Measurements from ENCODE around the gene ANKRD66. TPM values are rescaled to one million over a fixed set of nuclear protein-coding genes. Genes with fewer than 3 reads are reported as not detected.

ANKRD66 gene
- polyA plus RNA-seq, 1 donor (not counting 4 experiments of a cell fraction or from before 2014, with no cell fraction given): not detected

DNA sequence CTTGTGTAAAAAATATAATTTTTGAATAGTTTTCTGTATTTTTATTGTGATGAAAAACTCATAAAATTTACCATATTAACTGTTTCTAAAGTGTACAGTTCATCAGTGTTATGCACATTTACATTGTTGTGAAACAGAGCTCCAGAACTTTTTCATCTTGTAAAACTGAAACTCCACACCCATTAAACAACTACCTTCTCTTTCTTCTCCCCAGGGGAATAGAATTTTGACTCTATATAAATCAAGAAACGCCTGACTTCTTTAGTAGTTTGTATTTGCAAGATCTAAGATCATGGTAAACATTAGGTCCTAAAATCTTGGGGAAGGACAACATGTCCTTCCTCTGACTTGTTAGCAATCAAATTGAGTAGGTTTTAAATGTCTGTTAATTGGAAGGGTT lies 9.1 kb downstream of the ANKRD66 start:
- Histone ChIP-seq H3K9me1 (ENCODE audit: control insufficient read depth, extremely low read depth, insufficient read depth, low read length) (no peaks in the 10 kb centered on the region), H4K20me1 (ENCODE audit: control insufficient read depth, extremely low read depth, insufficient read depth, low read length) (no peaks in the 10 kb centered on the region), H3K9ac (ENCODE audit: control insufficient read depth, extremely low read depth, insufficient read depth, low read length) (no peak overlapping the region), H3K27me3 (ENCODE audit: control insufficient read depth, extremely low read depth, insufficient read depth, low read length) (no peaks in the 10 kb centered on the region), H3K4me1 (ENCODE audit: control insufficient read depth, extremely low read depth, insufficient read depth, low read length) (no peaks in the 10 kb centered on the region), H2AFZ (ENCODE audit: control insufficient read depth, low read length) (no peak overlapping the region), H3K9me3 (ENCODE audit: control insufficient read depth, low read depth, low read length) (no peaks in the 10 kb centered on the region), H3K4me3 (ENCODE audit: control insufficient read depth in 2 of 3, extremely low read depth in 1 of 3, insufficient read depth in 2 of 3, low read depth in 1 of 3, low read length in 3 of 3) (no peak overlapping the region), H3K36me3 (ENCODE audit: control insufficient read depth in 2 of 2, extremely low read depth in 1 of 2, insufficient read depth in 2 of 2, low read length in 2 of 2) (no peaks in the 10 kb centered on the region), H3K79me2 (ENCODE audit: control insufficient read depth, insufficient read depth, low read length) (no peaks in the 10 kb centered on the region), H3K4me2 (ENCODE audit: control insufficient read depth, extremely low read depth, insufficient read depth, low read depth, low read length) (no peak overlapping the region), H3K27ac (ENCODE audit: control insufficient read depth, insufficient read depth, low read length) (no peak overlapping the region)
- TF ChIP-seq, protein P1, sequence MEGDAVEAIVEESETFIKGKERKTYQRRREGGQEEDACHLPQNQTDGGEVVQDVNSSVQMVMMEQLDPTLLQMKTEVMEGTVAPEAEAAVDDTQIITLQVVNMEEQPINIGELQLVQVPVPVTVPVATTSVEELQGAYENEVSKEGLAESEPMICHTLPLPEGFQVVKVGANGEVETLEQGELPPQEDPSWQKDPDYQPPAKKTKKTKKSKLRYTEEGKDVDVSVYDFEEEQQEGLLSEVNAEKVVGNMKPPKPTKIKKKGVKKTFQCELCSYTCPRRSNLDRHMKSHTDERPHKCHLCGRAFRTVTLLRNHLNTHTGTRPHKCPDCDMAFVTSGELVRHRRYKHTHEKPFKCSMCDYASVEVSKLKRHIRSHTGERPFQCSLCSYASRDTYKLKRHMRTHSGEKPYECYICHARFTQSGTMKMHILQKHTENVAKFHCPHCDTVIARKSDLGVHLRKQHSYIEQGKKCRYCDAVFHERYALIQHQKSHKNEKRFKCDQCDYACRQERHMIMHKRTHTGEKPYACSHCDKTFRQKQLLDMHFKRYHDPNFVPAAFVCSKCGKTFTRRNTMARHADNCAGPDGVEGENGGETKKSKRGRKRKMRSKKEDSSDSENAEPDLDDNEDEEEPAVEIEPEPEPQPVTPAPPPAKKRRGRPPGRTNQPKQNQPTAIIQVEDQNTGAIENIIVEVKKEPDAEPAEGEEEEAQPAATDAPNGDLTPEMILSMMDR (optimal IDR thresholded peaks at IDR 0.05 in 1 of 3, IDR thresholded peaks at IDR 0.05 in 1 of 3, conservative IDR thresholded peaks at IDR 0.05 in 1 of 3; ENCODE audit: extremely low read depth in 1 of 3, insufficient read depth in 2 of 3, low read length in 3 of 3): no peak
- TF ChIP-seq EZH2 (IDR thresholded peaks at IDR 0.05; ENCODE audit: low read length): no peak
- FAIRE-seq (no peak), DNase-seq (ENCODE audit: low read depth, low spot score) (no peak)
- dilution Hi-C loops (cut with MboI; ENCODE audit: extremely low pct_ligation_motif_present, low sequenced_read_pairs): no loop called here

- dilution Hi-C loops (cut with MboI; ENCODE audit: extremely low pct_ligation_motif_present, low sequenced_read_pairs): no loop called here
- Histone ChIP-seq H3K27me3 (ENCODE audit: control insufficient read depth, extremely low read depth, insufficient read depth, low read length) (no peaks in the 10 kb centered on the region), H3K9ac (ENCODE audit: control insufficient read depth, extremely low read depth, insufficient read depth, low read length) (no peak overlapping the region), H3K4me1 (ENCODE audit: control insufficient read depth, extremely low read depth, insufficient read depth, low read length) (no peaks in the 10 kb centered on the region), H4K20me1 (ENCODE audit: control insufficient read depth, extremely low read depth, insufficient read depth, low read length) (no peaks in the 10 kb centered on the region), H3K79me2 (ENCODE audit: control insufficient read depth, insufficient read depth, low read length) (no peaks in the 10 kb centered on the region), H3K9me3 (ENCODE audit: control insufficient read depth, low read depth, low read length) (no peaks in the 10 kb centered on the region), H3K9me1 (ENCODE audit: control insufficient read depth, extremely low read depth, insufficient read depth, low read length) (no peaks in the 10 kb centered on the region), H3K4me2 (ENCODE audit: control insufficient read depth, extremely low read depth, insufficient read depth, low read depth, low read length) (no peak overlapping the region), H3K27ac (ENCODE audit: control insufficient read depth, insufficient read depth, low read length) (no peak overlapping the region), H3K36me3 (ENCODE audit: control insufficient read depth in 2 of 2, extremely low read depth in 1 of 2, insufficient read depth in 2 of 2, low read length in 2 of 2) (no peaks in the 10 kb centered on the region), H2AFZ (ENCODE audit: control insufficient read depth, low read length) (no peak overlapping the region), H3K4me3 (ENCODE audit: control insufficient read depth in 2 of 3, extremely low read depth in 1 of 3, insufficient read depth in 2 of 3, low read depth in 1 of 3, low read length in 3 of 3) (no peak overlapping the region)
- no peak for TF ChIP-seq EZH2 (IDR thresholded peaks at IDR 0.05; ENCODE audit: low read length)
- TF ChIP-seq, protein P1 (optimal IDR thresholded peaks at IDR 0.05 in 1 of 3, IDR thresholded peaks at IDR 0.05 in 1 of 3, conservative IDR thresholded peaks at IDR 0.05 in 1 of 3; ENCODE audit: extremely low read depth in 1 of 3, insufficient read depth in 2 of 3, low read length in 3 of 3): no peak
- DNase-seq (ENCODE audit: low read depth, low spot score) (no peak), FAIRE-seq (peak; percentile 49)
Observed at GRCh38 chr6:46756469-46757213, 9.9 kb downstream of the ANKRD66 start.

All from keratinocyte (primary cell).